ENCODE data around the gene RNASEH2C. TPM values are rescaled to one million over a fixed set of nuclear protein-coding genes. Genes with fewer than 3 reads are reported as not detected.

Gene RNASEH2C
- total RNA-seq, 1 donor = 26.4 TPM

- H3K4me1 ChIP-seq (ENCODE audit: insufficient read depth, low read length) = no peaks in the 10 kb centered on the region
- H3K4me3 ChIP-seq (ENCODE audit: low read length) = no peak overlapping the region
- H3K27me3 ChIP-seq (ENCODE audit: insufficient read depth, low read length) = no peaks in the 10 kb centered on the region
- no peaks in the 10 kb centered on the region for H3K9me3 ChIP-seq (ENCODE audit: low read depth, low read length)
Measured at GRCh38 chr11:65680192-65680743, 40.3 kb downstream of the RNASEH2C start.

GRCh38 chr11:65672982-65673381, 47.6 kb downstream of the RNASEH2C start:
- Histone ChIP-seq H3K4me3 (ENCODE audit: low read length) (no peak overlapping the region), H3K27me3 (ENCODE audit: insufficient read depth, low read length) (no peaks in the 10 kb centered on the region), H3K4me1 (ENCODE audit: insufficient read depth, low read length) (no peaks in the 10 kb centered on the region), H3K9me3 (ENCODE audit: low read depth, low read length) (no peaks in the 10 kb centered on the region)

GRCh38 chr11:65672180-65672860, 48.3 kb downstream of the RNASEH2C start:
- Histone ChIP-seq H3K9me3 (ENCODE audit: low read depth, low read length) (no peaks in the 10 kb centered on the region), H3K4me3 (ENCODE audit: low read length) (no peak overlapping the region), H3K27me3 (ENCODE audit: insufficient read depth, low read length) (no peaks in the 10 kb centered on the region), H3K4me1 (ENCODE audit: insufficient read depth, low read length) (no peaks in the 10 kb centered on the region)

Other genes starting within 250 kb of the RNASEH2C start
- gene MALAT1, start 221.8 kb downstream of the RNASEH2C start, total RNA-seq = 22,943 TPM
- gene SCYL1, start 195.7 kb downstream of the RNASEH2C start, total RNA-seq = 36.4 TPM
- 25.6 TPM for gene LTBP3, start 162.4 kb downstream of the RNASEH2C start, total RNA-seq
- 16.8 TPM for gene ZNRD2, start 150.3 kb downstream of the RNASEH2C start, total RNA-seq
- 18.1 TPM for gene FAM89B, start 148.3 kb downstream of the RNASEH2C start, total RNA-seq
- gene EHBP1L1, start 144.7 kb downstream of the RNASEH2C start, total RNA-seq = 79.1 TPM
- gene KCNK7, start 125.0 kb downstream of the RNASEH2C start, total RNA-seq = 1.7 TPM
- 41.1 TPM for gene MAP3K11, start 106.6 kb downstream of the RNASEH2C start, total RNA-seq
- 15.0 TPM for gene PCNX3, start 105.0 kb downstream of the RNASEH2C start, total RNA-seq
- 75.2 TPM for gene SIPA1, start 82.7 kb downstream of the RNASEH2C start, total RNA-seq
- gene RELA, start 57.9 kb downstream of the RNASEH2C start, total RNA-seq = 107 TPM
- gene KAT5, start 8.5 kb downstream of the RNASEH2C start, total RNA-seq = 38.0 TPM
- gene AP5B1, start 60.2 kb upstream of the RNASEH2C start, total RNA-seq = 26.7 TPM
- gene OVOL1, start 66.3 kb upstream of the RNASEH2C start, total RNA-seq = not detected
- gene SNX32, start 113.2 kb upstream of the RNASEH2C start, total RNA-seq = not detected
- gene CFL1, start 137.4 kb upstream of the RNASEH2C start, total RNA-seq = 731 TPM
- 17.3 TPM for gene MUS81, start 139.6 kb upstream of the RNASEH2C start, total RNA-seq
- gene EFEMP2, start 152.0 kb upstream of the RNASEH2C start, total RNA-seq = 1.3 TPM
- 130 TPM for gene CTSW, start 159.0 kb upstream of the RNASEH2C start, total RNA-seq
- 40.3 TPM for gene FIBP, start 167.7 kb upstream of the RNASEH2C start, total RNA-seq
- 22.5 TPM for gene CCDC85B, start 169.9 kb upstream of the RNASEH2C start, total RNA-seq
- gene FOSL1, start 179.6 kb upstream of the RNASEH2C start, total RNA-seq = 4.0 TPM
- gene C11orf68, start 198.3 kb upstream of the RNASEH2C start, total RNA-seq = 7.6 TPM
- 65.6 TPM for gene DRAP1, start 198.6 kb upstream of the RNASEH2C start, total RNA-seq
- 0.10 TPM for gene TSGA10IP, start 224.7 kb upstream of the RNASEH2C start, total RNA-seq
- 41.6 TPM for gene SART1, start 240.9 kb upstream of the RNASEH2C start, total RNA-seq

Measured in mononuclear cell (primary cell).